T-helper 1 cell (primary cell): ENCODE data around the gene TTF2.
"Not testable (repeated sequence)": the region's sequence is repeated elsewhere in the genome, so short reads cannot be mapped to it uniquely, and the experiment has no call there.

Source experiments
- DNase-seq, 5 donors: peaks; one replicate each; pipeline ENCODE4 v3.0.0-alpha.2; 2012 to 2020

Gene TTF2

GRCh38 chr1:117122330-117123025 is 62.4 kb downstream of the TTF2 start:
- no peak for DNase-seq

DNA sequence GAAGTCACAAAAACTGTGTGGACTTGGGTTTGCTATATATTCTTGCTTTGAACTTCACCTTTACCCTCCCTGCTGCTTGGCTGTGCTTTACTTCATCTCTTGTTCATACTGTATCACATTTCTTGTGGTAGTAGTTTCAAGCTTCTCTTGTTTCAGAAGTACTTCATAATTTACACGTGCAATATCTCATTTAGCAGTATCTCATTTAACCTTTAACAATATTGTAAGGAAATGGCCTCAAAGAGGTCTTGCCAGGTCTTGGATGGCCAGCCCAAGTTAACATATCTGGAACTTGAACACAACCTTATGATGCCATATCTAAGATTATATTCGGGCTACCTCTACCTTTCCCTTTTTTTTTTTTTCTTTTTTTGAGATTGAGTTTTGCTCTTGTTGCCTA is 63.1 kb downstream of the TTF2 start:
- no peak for DNase-seq

- no peak for DNase-seq
Observed at GRCh38 chr1:117124661-117125060, 64.5 kb downstream of the TTF2 start.

DNA sequence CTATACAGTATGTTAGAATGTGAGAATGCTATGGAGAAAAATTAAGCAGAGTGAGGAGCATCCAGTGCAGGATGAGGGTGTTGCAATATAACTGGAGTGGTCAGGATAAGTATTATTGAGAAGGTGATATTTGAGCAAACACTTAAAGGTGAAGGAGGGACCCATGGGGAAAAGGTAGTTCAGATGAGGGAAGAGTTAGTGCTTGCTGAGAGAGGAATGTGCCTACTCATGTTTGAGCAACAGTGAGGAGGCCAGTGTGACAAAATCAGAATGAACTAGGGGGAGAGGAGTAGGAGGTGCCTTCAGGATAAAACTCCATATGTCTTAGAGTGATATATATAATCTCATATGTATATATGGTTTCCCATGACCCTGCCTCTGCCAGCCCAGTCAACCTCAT is 67.7 kb downstream of the TTF2 start:
- DNase-seq: no peak

GRCh38 chr1:117128323-117129079 is 68.4 kb downstream of the TTF2 start:
- DNase-seq: peak in 1 of 5 donors; percentile 25

DNA sequence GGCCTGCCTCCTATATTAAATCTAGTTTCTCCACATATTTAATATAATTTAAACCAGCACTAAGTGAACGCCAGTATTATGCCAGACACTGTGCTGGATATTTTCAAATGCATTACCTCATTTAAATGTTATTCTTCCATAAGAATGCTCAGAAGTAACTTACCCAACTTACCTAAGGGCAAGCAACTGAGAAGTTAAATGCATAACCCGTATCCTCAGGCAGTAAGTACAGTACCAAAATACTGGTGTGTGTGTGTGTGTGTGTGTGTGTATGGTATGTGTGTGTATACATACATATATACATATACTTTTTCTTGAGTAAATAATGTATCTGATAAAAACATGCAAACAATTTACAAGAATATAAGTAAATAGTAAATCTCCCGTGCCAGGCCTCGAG is 70.4 kb downstream of the TTF2 start:
- DNase-seq: no peak

DNA sequence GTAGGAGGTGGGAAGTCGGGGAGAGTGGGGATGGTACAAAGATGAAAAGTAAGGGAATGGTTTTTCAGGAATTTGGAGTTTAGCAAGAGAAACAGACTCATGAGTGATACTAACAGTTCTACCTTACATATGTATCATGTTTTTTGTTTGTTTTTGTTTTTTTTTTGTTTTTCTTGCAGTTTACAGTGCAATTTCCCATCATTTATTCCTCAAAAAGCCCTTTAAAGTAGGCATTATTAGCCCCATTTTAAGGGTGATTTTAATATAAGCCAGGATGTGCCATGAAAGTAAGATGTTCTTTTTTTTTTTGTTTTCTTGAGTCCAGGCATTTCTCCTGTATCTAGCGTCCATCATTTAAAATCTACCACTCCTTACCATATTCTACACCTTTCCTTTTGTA is 75.2 kb downstream of the TTF2 start:
- DNase-seq: no peak

GRCh38 chr1:117136749-117137148 is 76.6 kb downstream of the TTF2 start:
- no peak for DNase-seq

- DNase-seq: no peak
Observed at GRCh38 chr1:117137281-117137855, 77.2 kb downstream of the TTF2 start.

DNA sequence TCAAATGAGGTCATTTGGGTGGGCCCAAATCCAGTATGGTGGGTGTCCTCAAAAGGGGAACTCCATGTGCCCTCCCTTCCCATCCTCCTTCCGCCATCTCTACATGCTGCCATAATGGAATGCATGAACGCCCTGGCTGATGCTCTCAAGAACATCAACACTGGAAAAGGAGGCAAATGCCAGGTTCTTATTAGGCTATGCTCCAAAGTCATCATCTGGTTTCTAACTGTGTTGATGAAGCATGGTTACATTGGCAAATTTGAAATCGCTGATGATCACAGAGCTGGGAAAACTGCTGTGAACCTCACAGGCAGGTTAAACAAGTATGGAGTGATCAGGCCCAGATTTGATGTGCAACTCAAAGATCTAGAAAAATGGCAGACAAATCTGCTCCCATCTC is 78.0 kb downstream of the TTF2 start:
- no peak for DNase-seq

DNA sequence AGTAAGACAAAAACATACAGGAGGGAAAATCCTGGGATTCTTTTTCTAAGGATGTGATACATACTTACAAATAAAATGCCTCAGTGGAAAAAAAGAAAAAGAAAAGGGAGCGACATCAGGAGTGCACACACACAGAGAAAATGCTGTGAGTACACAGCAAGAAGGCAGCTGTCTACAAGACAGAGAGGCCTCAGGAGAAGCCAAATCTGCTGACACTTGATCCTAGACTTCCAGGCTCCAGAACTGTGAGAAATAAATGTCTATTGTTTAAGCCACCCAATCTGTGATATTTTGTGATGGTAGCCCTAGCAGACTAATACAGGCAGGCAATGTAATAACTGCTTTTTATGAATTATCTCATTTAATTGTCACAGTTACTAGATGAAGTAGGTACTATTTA is 78.4 kb downstream of the TTF2 start:
- DNase-seq: no peak

DNA sequence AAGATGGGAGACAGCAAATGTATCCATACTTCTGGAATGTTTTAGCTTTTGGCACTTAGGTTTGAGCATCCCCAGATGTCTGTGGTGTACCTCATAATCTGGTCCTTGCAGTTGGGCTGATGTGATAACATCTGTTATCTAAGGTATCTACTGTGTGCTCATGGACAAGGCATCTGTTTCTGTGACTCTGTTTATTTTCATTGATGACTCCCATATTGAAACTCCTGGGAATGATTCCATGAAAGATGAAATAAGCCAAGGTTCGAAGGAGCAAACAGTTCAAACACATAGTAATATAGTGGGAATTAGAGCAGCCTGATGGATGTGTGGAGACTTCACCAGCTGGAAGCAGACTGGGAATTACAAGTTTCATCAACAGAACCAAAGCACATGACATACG is 82.1 kb downstream of the TTF2 start:
- DNase-seq: no peak

GRCh38 chr1:117143172-117143571 is 83.0 kb downstream of the TTF2 start:
- DNase-seq: no peak

GRCh38 chr1:117143871-117144270 is 83.7 kb downstream of the TTF2 start:
- DNase-seq: no peak

- no peak for DNase-seq
Observed at GRCh38 chr1:117146072-117146471, 85.9 kb downstream of the TTF2 start.

DNA sequence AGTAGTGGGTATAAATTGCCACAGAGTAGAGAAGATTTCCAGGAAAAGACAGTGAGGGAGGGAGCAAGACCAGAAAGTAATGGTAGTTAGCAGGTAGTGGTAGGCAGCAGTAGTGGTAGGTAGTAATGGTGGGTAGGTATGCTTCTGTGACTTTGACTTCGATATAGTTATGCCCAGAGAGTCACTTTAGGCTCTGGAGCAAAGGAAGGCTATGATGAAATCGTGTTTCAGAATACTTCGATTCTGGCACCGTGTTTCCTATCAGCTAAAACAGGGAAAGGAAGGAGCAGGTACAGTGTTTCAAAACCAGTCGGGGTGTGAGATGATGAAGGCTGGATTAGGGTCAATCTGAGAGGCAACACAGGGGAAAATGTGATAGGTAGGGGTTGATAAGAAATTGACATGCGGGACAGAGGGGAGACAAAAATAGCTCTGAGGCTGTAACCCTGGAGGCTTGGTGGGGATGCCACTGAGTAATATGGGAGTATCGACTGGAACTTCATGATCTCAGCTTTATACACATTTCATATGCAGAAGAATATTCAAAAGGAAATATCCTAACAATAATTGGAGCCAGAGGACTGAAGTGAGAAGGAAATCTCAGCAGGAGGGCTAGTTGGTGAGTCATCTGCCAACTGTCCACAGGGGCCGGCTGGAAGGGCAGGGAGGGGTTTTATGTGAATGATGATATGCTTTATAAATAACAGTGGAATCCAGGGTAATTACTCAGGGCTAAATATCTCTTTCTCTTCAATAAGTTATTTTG is 86.6 kb downstream of the TTF2 start:
- no peak for DNase-seq

DNA sequence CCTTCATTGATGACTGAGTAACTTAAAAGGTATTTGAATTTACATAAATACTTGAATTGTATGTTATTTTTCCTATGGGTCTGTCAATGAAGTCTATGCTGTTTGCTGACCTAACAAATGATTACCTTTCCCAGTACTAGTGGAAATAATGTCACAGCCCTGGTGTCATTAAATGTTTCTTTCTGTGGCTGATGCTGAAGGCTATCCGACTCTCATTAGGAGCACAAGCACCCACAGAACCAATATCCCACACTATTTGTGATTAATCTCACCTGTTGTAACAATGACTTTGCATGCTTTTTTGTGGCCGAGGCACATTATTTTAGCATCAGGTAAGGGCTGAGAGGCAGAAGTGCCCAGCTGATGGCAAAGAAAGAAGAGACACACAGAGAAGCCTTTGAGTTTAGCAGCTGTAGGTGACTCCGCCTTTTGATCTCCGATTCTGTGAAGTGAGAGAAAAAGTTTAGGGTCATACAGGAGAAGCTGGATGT is 87.3 kb downstream of the TTF2 start:
- DNase-seq: no peak

DNA sequence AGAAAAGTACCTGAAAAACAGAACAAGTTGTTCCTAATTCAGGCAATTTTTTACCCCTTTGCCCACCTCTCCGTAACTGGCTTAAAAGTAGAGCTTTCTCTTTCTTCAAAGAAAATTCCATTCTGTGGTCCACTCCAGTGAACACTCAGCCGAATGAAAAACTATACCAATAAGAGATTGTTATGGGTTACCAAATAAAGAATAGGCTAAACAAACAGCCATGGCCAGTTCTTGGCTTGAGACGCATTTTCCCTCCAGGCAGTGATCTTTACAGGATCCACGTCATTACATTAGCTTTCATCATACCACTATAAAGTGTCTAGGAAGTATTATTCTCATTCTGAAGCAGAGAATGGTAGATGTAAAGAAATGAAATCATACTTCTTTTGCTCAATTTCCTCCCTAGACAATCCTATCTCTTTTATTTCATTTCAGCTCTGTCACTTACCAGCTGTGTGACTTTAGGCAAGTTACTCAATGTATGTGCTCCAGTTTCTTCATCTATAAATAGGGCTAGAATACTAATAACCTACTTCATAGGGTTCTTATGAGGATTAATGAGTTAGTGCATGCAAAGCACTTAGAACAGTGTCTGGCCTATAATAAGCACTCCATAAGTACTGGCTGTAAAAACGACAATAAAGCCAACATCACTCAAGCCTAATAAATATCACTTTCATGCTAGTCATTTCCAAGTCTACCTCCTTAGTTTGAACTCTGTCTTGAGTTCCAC is 87.9 kb downstream of the TTF2 start:
- no peak for DNase-seq

DNA sequence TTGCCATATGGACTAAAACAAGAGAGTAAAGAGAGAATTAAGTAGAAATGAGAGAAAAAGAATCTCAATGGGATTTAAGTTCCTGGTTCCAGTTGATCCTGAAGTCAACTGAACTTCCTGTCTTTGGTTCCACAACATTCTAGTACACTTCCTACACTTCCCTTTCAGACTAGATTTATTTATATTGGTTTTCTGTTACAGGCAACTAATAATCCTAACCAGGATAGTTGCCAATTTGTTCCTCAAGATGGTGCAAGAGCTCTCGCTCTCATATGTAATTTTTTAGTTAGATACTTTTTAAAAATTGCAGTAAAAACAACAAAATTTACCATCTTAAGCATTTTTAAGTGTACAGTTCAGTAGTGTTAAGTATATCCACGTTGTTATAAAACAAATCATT is 90.2 kb downstream of the TTF2 start:
- no peak for DNase-seq

GRCh38 chr1:117151305-117151704 is 91.2 kb downstream of the TTF2 start:
- not testable (repeated sequence) for DNase-seq
